Measurements from ENCODE around the gene LMBR1.

The LMBR1 gene

DNA sequence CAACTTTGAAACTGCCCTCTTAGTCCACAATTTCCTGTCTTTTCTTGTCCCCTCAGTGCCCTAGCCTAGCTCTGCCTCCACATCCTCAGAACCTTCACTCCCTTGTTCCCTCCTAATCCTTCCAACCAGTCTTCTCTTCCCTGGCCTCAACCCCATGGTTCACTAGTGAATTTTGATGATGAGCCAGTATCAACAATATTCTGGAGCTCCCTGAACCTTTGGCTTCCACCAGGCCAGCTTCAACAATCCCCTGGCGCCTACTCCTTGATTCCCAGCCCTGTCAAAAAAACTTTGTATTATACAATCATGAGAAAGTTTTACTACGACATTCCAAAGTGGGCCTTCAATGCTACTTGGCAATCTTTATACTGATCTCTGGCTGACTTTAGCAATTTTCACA is 116.5 kb downstream of the LMBR1 start:
- H3K27me3 ChIP-seq (ENCODE audit: control insufficient read depth, insufficient read depth, low read length), result no peaks in the 10 kb centered on the region

DNA sequence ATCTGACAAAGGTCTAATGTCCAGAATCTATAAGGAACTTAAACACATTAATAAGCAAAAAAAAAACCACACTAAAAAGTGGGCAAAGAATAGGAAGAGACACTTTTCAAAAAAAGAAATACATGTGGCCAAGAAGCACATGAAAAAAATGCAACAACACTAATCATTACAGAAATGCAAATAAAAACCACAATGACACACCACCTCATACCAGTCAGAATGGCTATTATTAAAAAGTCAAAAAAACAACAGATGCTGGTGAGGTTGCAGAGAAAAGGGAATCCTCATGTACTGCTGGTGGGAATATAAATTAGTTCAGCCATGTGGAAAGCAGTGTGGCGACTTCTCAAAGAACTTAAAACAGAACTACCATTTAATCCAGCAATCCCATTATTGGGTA is 119.0 kb downstream of the LMBR1 start:
- H3K36me3 ChIP-seq (ENCODE audit: control insufficient read depth, insufficient read depth, low read length), result no peaks in the 10 kb centered on the region
- no peak overlapping the region for H3K4me3 ChIP-seq (ENCODE audit: low read length)
- no peaks in the 10 kb centered on the region for H3K27me3 ChIP-seq (ENCODE audit: control insufficient read depth, insufficient read depth, low read length)
- no peak overlapping the region for H3K27ac ChIP-seq (ENCODE audit: low read depth, low read length)
- H3K9ac ChIP-seq (ENCODE audit: low read length), result no peak overlapping the region
- no peaks in the 10 kb centered on the region for H3K4me1 ChIP-seq (ENCODE audit: control insufficient read depth, insufficient read depth, low read length)

More for the DNA sequence above, 116.5 kb downstream of the LMBR1 start:
- no peak overlapping the region for H3K4me3 ChIP-seq (ENCODE audit: low read length)
- H3K9ac ChIP-seq (ENCODE audit: low read length), result no peak overlapping the region
- H3K36me3 ChIP-seq (ENCODE audit: control insufficient read depth, insufficient read depth, low read length), result no peaks in the 10 kb centered on the region
- H3K4me1 ChIP-seq (ENCODE audit: control insufficient read depth, insufficient read depth, low read length), result no peaks in the 10 kb centered on the region
- H3K27ac ChIP-seq (ENCODE audit: low read depth, low read length), result no peak overlapping the region

DNA sequence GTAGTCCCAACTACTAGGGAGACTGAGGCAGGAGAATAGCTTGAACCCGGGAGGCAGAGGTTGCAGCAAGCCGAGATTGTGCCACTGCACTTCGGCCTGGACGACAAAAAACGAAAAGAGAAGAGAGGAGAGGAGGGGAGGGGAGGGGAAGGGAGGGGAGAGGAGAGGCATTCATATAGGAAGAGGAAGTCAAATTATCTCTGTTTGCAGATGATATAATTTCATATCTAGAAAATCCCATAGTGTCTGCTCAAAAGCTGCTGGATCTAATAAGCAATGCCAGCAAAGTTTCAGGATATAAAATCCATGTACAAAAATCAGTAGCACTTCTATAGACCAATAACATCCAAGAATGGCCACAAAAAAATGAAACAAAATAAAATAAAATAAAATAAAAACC is 120.3 kb downstream of the LMBR1 start:
- Histone ChIP-seq H3K9ac (ENCODE audit: low read length) (no peak overlapping the region), H3K36me3 (ENCODE audit: control insufficient read depth, insufficient read depth, low read length) (no peaks in the 10 kb centered on the region), H3K4me3 (ENCODE audit: low read length) (no peak overlapping the region)

DNA sequence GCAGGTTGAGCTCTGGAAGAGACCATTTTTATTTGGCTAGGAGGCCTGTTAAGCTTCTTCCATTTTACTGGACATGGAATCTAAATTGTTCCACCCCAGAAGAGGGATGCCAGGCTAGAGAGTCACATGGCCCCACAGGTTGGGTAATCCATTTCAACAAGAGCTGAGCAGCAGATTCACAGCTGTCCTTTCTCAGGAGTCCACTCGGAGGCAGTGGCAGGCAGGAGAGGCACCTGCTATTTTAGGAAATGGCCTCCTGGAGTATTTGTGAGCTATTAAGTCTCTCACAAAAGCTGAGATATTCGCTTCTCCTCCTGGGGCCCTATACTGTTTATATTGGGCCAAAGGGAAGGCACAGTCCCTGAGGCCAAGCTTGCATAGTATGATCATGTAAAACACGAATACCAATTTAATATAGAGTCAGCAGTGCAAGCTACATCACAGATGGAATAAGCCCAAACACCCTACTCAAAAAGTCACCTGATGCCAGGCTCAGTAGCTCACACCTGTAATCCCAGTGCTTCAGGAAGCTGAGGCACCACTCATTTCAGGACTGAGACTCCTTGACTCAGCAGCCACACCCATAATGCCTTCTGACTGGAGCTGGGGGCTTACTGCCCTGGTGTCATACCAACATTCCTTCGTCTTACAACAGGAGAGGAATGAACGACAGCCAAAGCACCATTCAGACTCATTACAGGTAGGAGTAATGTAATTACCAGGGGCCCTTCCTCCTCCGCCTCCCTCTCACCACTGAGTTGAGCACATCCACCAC is 124.1 kb downstream of the LMBR1 start:
- H3K36me3 ChIP-seq (ENCODE audit: control insufficient read depth, insufficient read depth, low read length), result no peaks in the 10 kb centered on the region
- no peaks in the 10 kb centered on the region for H3K27me3 ChIP-seq (ENCODE audit: control insufficient read depth, insufficient read depth, low read length)
- H3K4me3 ChIP-seq (ENCODE audit: low read length), result no peak overlapping the region
- H3K27ac ChIP-seq (ENCODE audit: low read depth, low read length), result no peak overlapping the region
- H3K4me1 ChIP-seq (ENCODE audit: control insufficient read depth, insufficient read depth, low read length), result no peaks in the 10 kb centered on the region
- H3K9ac ChIP-seq (ENCODE audit: low read length), result no peak overlapping the region

More for the DNA sequence above, 120.3 kb downstream of the LMBR1 start:
- H3K27me3 ChIP-seq (ENCODE audit: control insufficient read depth, insufficient read depth, low read length), result no peaks in the 10 kb centered on the region
- H3K4me1 ChIP-seq (ENCODE audit: control insufficient read depth, insufficient read depth, low read length), result no peaks in the 10 kb centered on the region
- H3K27ac ChIP-seq (ENCODE audit: low read depth, low read length), result no peak overlapping the region

DNA sequence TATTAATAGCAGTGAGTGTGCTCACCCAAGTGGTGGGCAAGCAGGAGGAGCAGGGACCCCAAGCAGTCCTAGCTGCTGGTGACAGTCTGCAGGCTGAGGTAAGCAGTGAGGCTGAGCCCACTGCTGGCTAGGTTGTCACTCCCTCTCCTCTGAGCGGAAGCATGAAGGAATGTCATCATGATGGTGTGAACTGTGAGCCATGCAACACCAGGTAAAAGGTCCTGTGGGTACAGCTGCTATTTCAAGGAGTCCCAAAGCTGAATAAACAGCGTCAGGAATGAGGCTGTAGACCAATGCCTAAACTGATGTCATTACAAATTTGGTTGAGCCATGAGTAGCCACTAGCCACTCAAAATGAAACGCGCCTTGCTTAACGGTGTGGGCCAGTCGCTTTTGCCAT is 126.3 kb downstream of the LMBR1 start:
- Histone ChIP-seq H3K4me1 (ENCODE audit: control insufficient read depth, insufficient read depth, low read length) (no peaks in the 10 kb centered on the region), H3K4me3 (ENCODE audit: low read length) (no peak overlapping the region)

DNA sequence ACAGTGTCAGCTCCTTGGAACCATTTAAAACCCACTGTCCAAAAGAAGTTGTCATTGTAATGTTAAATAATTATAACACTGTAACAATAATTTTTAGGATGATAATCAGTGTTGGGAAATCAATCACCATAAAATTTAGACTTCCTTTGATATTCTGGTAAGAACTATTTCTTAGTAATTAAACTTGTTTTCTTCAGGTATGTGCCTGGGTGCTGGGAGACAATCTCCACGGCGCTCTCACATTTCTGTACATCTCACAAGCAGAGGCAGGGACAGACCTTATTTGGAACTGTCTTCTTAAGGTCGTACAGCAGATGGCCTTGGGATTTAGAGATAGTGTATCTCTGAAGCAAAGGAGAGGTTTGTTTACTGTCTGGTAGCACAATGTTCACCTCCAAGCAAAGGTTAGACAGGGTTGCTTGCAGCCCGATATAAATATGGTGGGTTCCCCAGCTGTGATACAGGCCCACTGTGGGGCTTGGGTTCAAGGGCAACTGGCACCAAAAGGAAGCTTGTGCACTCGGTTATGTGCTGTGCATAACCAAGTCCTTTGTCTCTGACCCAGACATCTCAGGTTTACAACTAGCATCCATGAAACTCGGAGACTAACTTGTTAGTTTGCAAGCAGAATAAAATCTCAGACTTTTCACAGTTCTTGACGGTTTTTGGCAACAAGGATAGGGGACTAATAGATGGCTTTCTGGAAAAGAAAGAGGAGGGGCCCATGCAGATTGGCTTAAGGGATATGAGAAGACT is 126.9 kb downstream of the LMBR1 start:
- Histone ChIP-seq H3K9ac (ENCODE audit: low read length) (no peak overlapping the region), H3K27ac (ENCODE audit: low read depth, low read length) (no peak overlapping the region), H3K4me1 (ENCODE audit: control insufficient read depth, insufficient read depth, low read length) (no peaks in the 10 kb centered on the region), H3K4me3 (ENCODE audit: low read length) (no peak overlapping the region), H3K27me3 (ENCODE audit: control insufficient read depth, insufficient read depth, low read length) (no peaks in the 10 kb centered on the region), H3K36me3 (ENCODE audit: control insufficient read depth, insufficient read depth, low read length) (no peaks in the 10 kb centered on the region)

More for the DNA sequence above, 126.3 kb downstream of the LMBR1 start:
- H3K9ac ChIP-seq (ENCODE audit: low read length), result no peak overlapping the region
- H3K36me3 ChIP-seq (ENCODE audit: control insufficient read depth, insufficient read depth, low read length), result no peaks in the 10 kb centered on the region
- H3K27me3 ChIP-seq (ENCODE audit: control insufficient read depth, insufficient read depth, low read length), result no peaks in the 10 kb centered on the region
- no peak overlapping the region for H3K27ac ChIP-seq (ENCODE audit: low read depth, low read length)

DNA sequence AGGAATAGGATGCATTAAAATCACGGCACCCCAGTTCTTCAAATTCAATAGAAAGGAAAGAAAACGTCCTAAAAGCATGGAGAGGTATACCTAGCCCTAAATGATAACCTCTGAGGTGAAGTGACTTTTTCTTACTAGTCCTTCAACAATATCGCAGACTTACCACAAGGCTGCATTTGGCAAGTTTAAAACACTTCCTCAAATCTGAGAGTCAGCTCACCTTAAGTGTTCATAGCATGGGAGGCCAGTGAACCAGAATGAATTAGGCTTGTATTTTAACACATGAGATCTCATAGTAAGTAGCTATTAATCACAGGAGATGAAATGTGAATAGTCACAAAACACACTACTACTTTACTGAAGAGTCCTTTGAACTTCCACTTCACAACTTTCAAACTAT is 128.2 kb downstream of the LMBR1 start:
- H3K4me3 ChIP-seq (ENCODE audit: low read length), result no peak overlapping the region
- H3K4me1 ChIP-seq (ENCODE audit: control insufficient read depth, insufficient read depth, low read length), result no peaks in the 10 kb centered on the region
- no peaks in the 10 kb centered on the region for H3K36me3 ChIP-seq (ENCODE audit: control insufficient read depth, insufficient read depth, low read length)
- H3K9ac ChIP-seq (ENCODE audit: low read length), result no peak overlapping the region
- no peaks in the 10 kb centered on the region for H3K27me3 ChIP-seq (ENCODE audit: control insufficient read depth, insufficient read depth, low read length)
- no peak overlapping the region for H3K27ac ChIP-seq (ENCODE audit: low read depth, low read length)

DNA sequence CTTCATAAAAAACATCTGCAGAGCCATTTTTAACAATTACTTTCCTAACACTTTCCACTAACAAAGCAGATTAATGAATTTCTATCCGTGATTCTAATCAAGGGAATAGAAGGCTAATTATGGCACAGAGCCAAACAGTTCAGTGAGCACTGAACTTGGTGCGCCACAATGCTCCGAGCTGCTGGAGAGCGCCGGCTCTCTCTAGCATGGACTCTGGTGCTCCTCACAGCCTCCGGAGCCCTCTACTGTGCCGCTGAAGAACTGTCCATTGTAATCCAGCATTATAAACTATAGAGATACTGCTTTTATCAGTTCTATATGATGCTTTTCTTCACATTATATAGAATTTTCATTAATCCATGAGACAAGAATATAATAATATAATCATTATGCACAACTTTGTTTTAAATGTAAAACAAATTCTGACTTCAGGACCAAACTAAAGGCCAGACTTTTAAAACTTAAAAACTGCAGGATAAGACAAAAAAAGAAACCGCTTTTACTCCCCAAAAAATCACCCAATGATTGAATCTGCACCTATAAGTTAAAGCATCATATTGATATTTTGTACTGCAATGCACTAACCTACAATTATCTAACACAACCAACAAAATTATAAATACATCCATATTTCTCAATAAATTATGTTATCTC is 128.8 kb downstream of the LMBR1 start:
- H3K27ac ChIP-seq (ENCODE audit: low read depth, low read length), result no peak overlapping the region
- no peak overlapping the region for H3K9ac ChIP-seq (ENCODE audit: low read length)
- no peak overlapping the region for H3K4me3 ChIP-seq (ENCODE audit: low read length)
- H3K4me1 ChIP-seq (ENCODE audit: control insufficient read depth, insufficient read depth, low read length), result no peaks in the 10 kb centered on the region
- no peaks in the 10 kb centered on the region for H3K36me3 ChIP-seq (ENCODE audit: control insufficient read depth, insufficient read depth, low read length)
- no peaks in the 10 kb centered on the region for H3K27me3 ChIP-seq (ENCODE audit: control insufficient read depth, insufficient read depth, low read length)

DNA sequence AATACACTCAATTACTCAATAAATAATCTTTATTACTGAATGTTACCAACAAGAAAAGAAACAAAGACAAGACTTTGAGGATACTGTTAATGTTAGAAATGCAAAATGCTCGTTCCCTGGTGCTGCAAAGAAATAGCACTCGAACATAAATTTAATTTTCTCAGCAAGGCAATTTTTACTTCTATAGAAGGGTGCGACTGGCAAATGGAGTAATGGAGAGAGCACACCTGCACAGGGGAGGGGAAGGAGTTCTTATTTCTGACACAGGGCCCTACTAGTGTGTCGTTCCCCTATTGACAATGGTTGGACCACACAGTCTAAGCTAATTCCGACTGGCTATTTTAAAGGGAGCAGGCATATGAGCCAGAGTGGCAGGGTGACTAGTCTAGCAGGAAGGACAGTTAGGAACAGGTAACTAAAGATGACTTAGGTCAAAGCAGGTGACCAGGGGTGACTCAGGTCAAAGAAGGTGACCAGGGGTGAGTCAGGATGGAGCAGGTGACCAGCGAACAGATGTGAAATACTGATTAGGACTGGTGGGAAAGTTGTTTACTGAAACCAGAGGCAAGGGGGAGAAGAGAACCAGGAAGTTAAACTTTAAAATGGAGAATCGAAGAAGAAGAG is 133.3 kb downstream of the LMBR1 start:
- H3K27me3 ChIP-seq (ENCODE audit: control insufficient read depth, insufficient read depth, low read length), result no peaks in the 10 kb centered on the region
- no peaks in the 10 kb centered on the region for H3K4me1 ChIP-seq (ENCODE audit: control insufficient read depth, insufficient read depth, low read length)
- H3K36me3 ChIP-seq (ENCODE audit: control insufficient read depth, insufficient read depth, low read length), result no peaks in the 10 kb centered on the region
- H3K9ac ChIP-seq (ENCODE audit: low read length), result no peak overlapping the region
- H3K27ac ChIP-seq (ENCODE audit: low read depth, low read length), result no peak overlapping the region
- H3K4me3 ChIP-seq (ENCODE audit: low read length), result no peak overlapping the region

DNA sequence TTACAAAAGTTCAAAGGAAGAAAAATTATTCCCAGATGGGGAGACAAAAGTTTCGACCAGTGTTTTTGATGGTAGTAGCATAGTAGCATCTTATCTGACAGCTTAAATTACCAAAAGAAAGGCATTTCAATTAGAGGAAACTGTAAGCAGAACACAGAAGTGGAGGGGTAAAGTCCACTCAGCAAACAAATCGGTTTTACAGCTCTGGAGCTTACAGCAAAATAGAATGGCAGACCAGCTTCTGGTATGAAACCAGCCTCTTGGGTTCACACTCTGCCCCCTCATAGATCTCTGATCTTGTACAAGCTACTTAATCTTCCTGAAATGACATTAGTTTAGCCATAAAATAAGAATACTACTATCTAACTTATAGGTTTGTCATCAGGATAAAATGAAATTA is 133.8 kb downstream of the LMBR1 start:
- no peak overlapping the region for H3K4me3 ChIP-seq (ENCODE audit: low read length)
- H3K27me3 ChIP-seq (ENCODE audit: control insufficient read depth, insufficient read depth, low read length), result no peaks in the 10 kb centered on the region
- no peaks in the 10 kb centered on the region for H3K36me3 ChIP-seq (ENCODE audit: control insufficient read depth, insufficient read depth, low read length)
- H3K27ac ChIP-seq (ENCODE audit: low read depth, low read length), result no peak overlapping the region
- no peaks in the 10 kb centered on the region for H3K4me1 ChIP-seq (ENCODE audit: control insufficient read depth, insufficient read depth, low read length)
- H3K9ac ChIP-seq (ENCODE audit: low read length), result no peak overlapping the region

DNA sequence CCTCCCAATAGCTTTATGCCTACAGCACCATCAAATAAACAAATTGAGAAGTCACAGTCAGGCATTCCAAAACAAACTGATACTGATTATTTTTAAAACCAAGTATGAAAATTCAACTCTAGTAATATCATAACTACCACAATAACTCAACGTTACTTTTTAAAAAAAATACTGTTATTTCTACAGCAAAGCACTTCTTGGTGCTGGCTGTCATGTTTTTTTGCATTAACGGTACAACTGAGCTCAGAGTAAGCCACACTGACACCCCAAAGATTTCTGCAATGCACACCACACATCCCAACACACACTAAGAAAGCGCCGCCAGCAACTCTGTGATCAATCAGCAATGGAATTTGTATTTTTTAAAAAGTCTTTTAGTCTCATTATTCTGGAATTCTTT is 138.8 kb downstream of the LMBR1 start:
- no peaks in the 10 kb centered on the region for H3K36me3 ChIP-seq (ENCODE audit: control insufficient read depth, insufficient read depth, low read length)
- no peak overlapping the region for H3K27ac ChIP-seq (ENCODE audit: low read depth, low read length)
- no peak overlapping the region for H3K9ac ChIP-seq (ENCODE audit: low read length)
- H3K4me1 ChIP-seq (ENCODE audit: control insufficient read depth, insufficient read depth, low read length), result no peaks in the 10 kb centered on the region
- H3K27me3 ChIP-seq (ENCODE audit: control insufficient read depth, insufficient read depth, low read length), result no peaks in the 10 kb centered on the region
- H3K4me3 ChIP-seq (ENCODE audit: low read length), result no peak overlapping the region

DNA sequence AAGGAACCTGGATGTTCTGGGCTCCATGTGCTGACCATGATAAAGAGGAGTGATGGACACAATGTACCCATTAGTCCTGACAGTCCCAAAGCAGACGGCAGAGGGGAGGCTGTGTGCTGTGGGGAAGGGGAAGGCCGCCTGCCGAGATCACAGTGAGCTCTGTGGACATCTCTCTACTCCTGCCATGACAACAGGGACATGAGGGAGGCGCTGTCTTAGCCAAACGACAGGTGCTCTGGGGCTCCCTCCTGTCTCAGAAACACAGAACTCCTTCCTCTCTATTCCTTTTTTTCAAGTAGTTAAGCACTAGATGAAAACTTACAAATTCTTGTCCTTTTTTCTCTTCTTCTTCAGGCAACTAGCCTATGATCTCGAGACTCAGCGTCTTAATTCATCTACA is 139.4 kb downstream of the LMBR1 start:
- Histone ChIP-seq H3K27ac (ENCODE audit: low read depth, low read length) (no peak overlapping the region), H3K36me3 (ENCODE audit: control insufficient read depth, insufficient read depth, low read length) (no peaks in the 10 kb centered on the region), H3K4me1 (ENCODE audit: control insufficient read depth, insufficient read depth, low read length) (no peaks in the 10 kb centered on the region), H3K27me3 (ENCODE audit: control insufficient read depth, insufficient read depth, low read length) (no peaks in the 10 kb centered on the region), H3K4me3 (ENCODE audit: low read length) (no peak overlapping the region), H3K9ac (ENCODE audit: low read length) (no peak overlapping the region)

Data from rectal smooth muscle tissue (tissue), 1 donor.